IMR-90 (cell line): ENCODE data around the gene CEP170B. TPM values are rescaled to one million over a fixed set of nuclear protein-coding genes. Genes with fewer than 3 reads are reported as not detected.

Source experiments
- ATAC-seq: fragments of 200-7000 bp; cut with Tn5 transposase; 2 replicates; pipeline ENCODE4 v1.9.1; 2020; ENCODE audit warnings: low read depth, mild to moderate bottlenecking, moderate library complexity
- BruUV-seq: library from RNA; stranded (reverse); fragments of 400-500 nt; replicated peaks from 2 replicates; lab custom pipeline; 2021; lab: Mats Ljungman, UMichigan
- CTCF ChIA-PET: fragments of 300-600 bp; formaldehyde crosslinking; extraction: SDS; loops from one replicate; lab custom pipeline; 2021; ENCODE audit warnings: antibody characterized with exemption; lab: Yijun Ruan, JAX
- POLR2A ChIA-PET: fragments of 300-600 bp; sonication (Branson Sonifier 250); formaldehyde crosslinking; loops from one replicate; lab custom pipeline; 2022; ENCODE audit warnings: antibody characterized with exemption; ENCODE audit not compliant: unreplicated experiment; lab: Charles Lee
- DNase-seq: peaks from one replicate; pipeline ENCODE4 v3.0.0; 2013
- H2AFZ ChIP-seq: replicated peaks from 2 replicates; pipeline ENCODE3; 2013; ENCODE audit warnings: low read length, mild to moderate bottlenecking; ENCODE audit not compliant: poor library complexity
- H2AK5ac ChIP-seq: 2 replicates; pipeline ENCODE4 v1.6.1; 2013; ENCODE audit warnings: low read depth, low read length, inconsistent platforms
- H2AK9ac ChIP-seq: replicated peaks from 2 replicates; pipeline ENCODE3; 2013; ENCODE audit warnings: mild to moderate bottlenecking, low read depth, low read length, moderate library complexity; ENCODE audit not compliant: poor library complexity
- H2BK120ac ChIP-seq: 2 replicates; pipeline ENCODE4 v1.6.1; 2013; ENCODE audit warnings: low read depth, low read length, inconsistent platforms
- H2BK15ac ChIP-seq: 3 replicates; pipeline ENCODE4 v1.6.1; 2013; ENCODE audit warnings: low read depth, low read length, inconsistent platforms
- H2BK20ac ChIP-seq: 2 replicates; pipeline ENCODE4 v1.6.1; 2013; ENCODE audit warnings: low read depth, mild to moderate bottlenecking, inconsistent platforms, low read length, moderate library complexity
- H2BK5ac ChIP-seq: 2 replicates; pipeline ENCODE4 v1.6.1; 2013; ENCODE audit warnings: mild to moderate bottlenecking, low read depth, low read length, inconsistent platforms; ENCODE audit not compliant: poor library complexity, severe bottlenecking
- H3K14ac ChIP-seq: replicated peaks from 2 replicates; pipeline ENCODE4 v1.6.1; 2013; ENCODE audit warnings: low read depth, low read length, inconsistent platforms
- H3K18ac ChIP-seq: 2 replicates; pipeline ENCODE4 v1.6.1; 2013; ENCODE audit warnings: low read depth, low read length, control low read depth
- H3K23ac ChIP-seq: 2 replicates; pipeline ENCODE4 v1.6.1; 2013; ENCODE audit warnings: low read depth, low read length, inconsistent platforms
- H3K27ac ChIP-seq: 2 replicates; pipeline ENCODE4 v1.5.1; 2013; ENCODE audit warnings: mild to moderate bottlenecking, control low read depth, low read length; ENCODE audit not compliant: insufficient read depth
- H3K27me3 ChIP-seq: 2 replicates; pipeline ENCODE4 v1.6.1; 2013; ENCODE audit warnings: low read length; ENCODE audit not compliant: control insufficient read depth, insufficient read depth
- H3K36me3 ChIP-seq: 2 replicates; pipeline ENCODE4 v1.6.1; 2013; ENCODE audit warnings: low read length, mixed read lengths; ENCODE audit not compliant: control insufficient read depth, insufficient read depth
- H3K4ac ChIP-seq: 2 replicates; pipeline ENCODE4 v1.6.1; 2013; ENCODE audit warnings: low read depth, low read length, inconsistent platforms
- H3K4me1 ChIP-seq: 2 replicates; pipeline ENCODE4 v1.6.1; 2013; ENCODE audit warnings: low read length, mixed read lengths; ENCODE audit not compliant: control insufficient read depth, insufficient read depth
- H3K4me2 ChIP-seq: 2 replicates; pipeline ENCODE4 v1.6.1; 2013; ENCODE audit warnings: low read depth, mild to moderate bottlenecking, control low read depth, low read length, moderate library complexity
- H3K4me3 ChIP-seq: 2 replicates; pipeline ENCODE4 v1.5.1; 2013; ENCODE audit warnings: low read depth, mild to moderate bottlenecking, control low read depth, low read length, moderate library complexity; ENCODE audit not compliant: insufficient read depth
- H3K56ac ChIP-seq: 2 replicates; pipeline ENCODE4 v1.6.1; 2013; ENCODE audit warnings: low read length, inconsistent platforms; ENCODE audit not compliant: insufficient read depth; ENCODE audit errors: extremely low read depth
- H3K79me1 ChIP-seq, 2 experiments: 2 replicates each; pipeline ENCODE4 v1.6.1; 2013; ENCODE audit warnings: low read length in 2 of 2, inconsistent platforms in 1 of 2, low read depth in 1 of 2
- H3K9ac ChIP-seq: 2 replicates; pipeline ENCODE4 v1.6.1; 2013; ENCODE audit warnings: low read depth, low read length, control low read depth
- H3K9me1 ChIP-seq: 2 replicates; pipeline ENCODE4 v1.6.1; 2013; ENCODE audit warnings: low read length, inconsistent platforms; ENCODE audit not compliant: insufficient read depth
- H3K9me3 ChIP-seq: 2 replicates; pipeline ENCODE4 v1.6.1; 2013; ENCODE audit warnings: low read length; ENCODE audit not compliant: control insufficient read depth, insufficient read depth
- H4K20me1 ChIP-seq: 2 replicates; pipeline ENCODE4 v1.6.1; 2013; ENCODE audit warnings: low read length, inconsistent platforms; ENCODE audit not compliant: insufficient read depth
- H4K5ac ChIP-seq: 2 replicates; pipeline ENCODE4 v1.6.1; 2013; ENCODE audit warnings: mild to moderate bottlenecking, low read depth, low read length, control low read depth
- H4K8ac ChIP-seq, 2 experiments: 2 replicates each; pipeline ENCODE4 v1.6.1; 2013; ENCODE audit warnings: low read depth in 2 of 2, low read length in 2 of 2, control low read depth in 1 of 2, inconsistent platforms in 1 of 2
- H4K91ac ChIP-seq: 2 replicates; pipeline ENCODE4 v1.6.1; 2013; ENCODE audit warnings: low read depth, low read length, inconsistent platforms; ENCODE audit not compliant: insufficient read depth
- CEBPB ChIP-seq: IDR thresholded peaks from 2 replicates; pipeline ENCODE4 v1.6.1; 2012; ENCODE audit warnings: low read depth, low read length, improper control_type of control experiment
- CHD1 ChIP-seq: IDR thresholded peaks from 2 replicates; pipeline ENCODE4 v1.6.1; 2012; ENCODE audit warnings: low read depth, low read length, improper control_type of control experiment
- MAFK ChIP-seq: IDR thresholded peaks from 2 replicates; pipeline ENCODE4 v1.6.1; 2012; ENCODE audit warnings: low read depth, low read length, improper control_type of control experiment
- MAZ ChIP-seq: IDR thresholded peaks from 2 replicates; pipeline ENCODE4 v1.6.1; 2012; ENCODE audit warnings: low read depth, mild to moderate bottlenecking, low read length, improper control_type of control experiment, moderate library complexity, borderline replicate concordance
- MXI1 ChIP-seq: IDR thresholded peaks from 2 replicates; pipeline ENCODE4 v1.6.1; 2012; ENCODE audit warnings: low read depth, mild to moderate bottlenecking, low read length, moderate library complexity, borderline replicate concordance
- NFE2L2 ChIP-seq: fragments of 150-350 bp; IDR thresholded peaks from 2 replicates; pipeline ENCODE4 v1.6.1; 2016; ENCODE audit warnings: low read depth, mild to moderate bottlenecking, low read length
- POLR2A ChIP-seq: IDR thresholded peaks from 2 replicates; pipeline ENCODE4 v1.6.1; 2012; ENCODE audit warnings: mild to moderate bottlenecking, low read depth, low read length
- RAD21 ChIP-seq: IDR thresholded peaks from 2 replicates; pipeline ENCODE4 v1.6.1; 2012; ENCODE audit warnings: low read length, improper control_type of control experiment
- SMC3 ChIP-seq: fragments of 150-350 bp; IDR thresholded peaks from 2 replicates; pipeline ENCODE4 v1.6.1; 2016; ENCODE audit warnings: low read depth, mild to moderate bottlenecking, antibody characterized with exemption, low read length, moderate library complexity
- WGBS, 2 experiments: methylation state at CpG; one replicate each; pipeline versions ENCODE4 v1.1.5 to v1.1.7; 2013; ENCODE audit warnings: missing lambda C conversion rate in 2 of 2; ENCODE audit not compliant: insufficient read length in 1 of 2; ENCODE audit errors: extremely low coverage in 2 of 2; 5-methylcytosine and 5-hydroxymethylcytosine counted together
- dilution Hi-C: fragments of 300-500 bp; cut with HindIII; formaldehyde crosslinking; loops from one replicate; pipeline ENCODE4 v1.14.3; 2018; ENCODE audit warnings: low sequenced_read_pairs; ENCODE audit not compliant: unreplicated experiment
- in situ Hi-C: fragments of 300-500 bp; cut with MboI; formaldehyde crosslinking; loops from 3 replicates; pipeline ENCODE4 v1.14.3; 2019; ENCODE audit warnings: low sequenced_read_pairs, inconsistent platforms, mixed read lengths
- intact Hi-C: fragments of 100-400 bp; cut with micrococcal nuclease; formaldehyde crosslinking; loops from 2 replicates; pipeline ENCODE4 v1.10.0; 2022
- polyA plus RNA-seq, 3 experiments: library from polyadenylated mRNA; depleted of rRNA; stranded (reverse); fragments of >200 nt; gene quantifications; 2 replicates each; pipeline ENCODE4 v1.2.3, GENCODE V29; 2012; ENCODE audit warnings: low replicate concordance in 1 of 3
- total RNA-seq: library from RNA; depleted of rRNA; stranded (reverse); fragments of >200 nt; gene quantifications from 2 replicates; pipeline ENCODE4 v1.2.3, GENCODE V29; 2012

The CEP170B gene
- total and polyA plus RNA-seq, 2 of the 4 experiments (the other 2 are of a cell fraction), result 3.6 to 13.1 TPM

GRCh38 chr14:104881369-104881979 lies 16.4 kb downstream of the CEP170B start:
- TF ChIP-seq POLR2A, result no peak
- TF ChIP-seq CEBPB, result no peak
- TF ChIP-seq MAFK, result no peak
- no peak for TF ChIP-seq MAZ
- TF ChIP-seq CHD1, result no peak
- TF ChIP-seq SMC3, result no peak
- TF ChIP-seq MXI1, result no peak
- no peak for TF ChIP-seq NFE2L2
- no peak for TF ChIP-seq RAD21
- no peak overlapping the region for H4K5ac ChIP-seq
- peak overlapping the region; percentile 9 for H2AK9ac ChIP-seq
- H3K4me3 ChIP-seq, result no peak overlapping the region
- POLR2A ChIA-PET, result no interaction called here
- no peak overlapping the region for H3K14ac ChIP-seq
- H3K56ac ChIP-seq, result no peak overlapping the region
- H3K79me1 ChIP-seq, result peaks cover 0 to 9% of the 10 kb centered on the region in 2 experiments; a peak in 1 of 4 replicates
- H2BK120ac ChIP-seq, result no peak overlapping the region
- H3K9ac ChIP-seq, result no peak overlapping the region
- DNase-seq (no peak), ATAC-seq (no peak)
- in situ Hi-C loops, result no loop called here
- no peak overlapping the region for H2AK5ac ChIP-seq
- no peaks in the 10 kb centered on the region for H3K4me1 ChIP-seq
- intact Hi-C loops, result no loop called here
- H2BK15ac ChIP-seq, result no peak overlapping the region
- peaks cover 2% of the 10 kb centered on the region for H4K20me1 ChIP-seq
- no peak overlapping the region for H3K23ac ChIP-seq
- CTCF ChIA-PET, result no interaction called here
- H3K36me3 ChIP-seq, result peaks cover 39% of the 10 kb centered on the region
- no peaks in the 10 kb centered on the region for H3K27me3 ChIP-seq
- no peaks in the 10 kb centered on the region for H3K9me1 ChIP-seq
- dilution Hi-C loops, result no loop called here
- no peaks in the 10 kb centered on the region for H3K9me3 ChIP-seq
- no peak overlapping the region for H2AFZ ChIP-seq
- H3K27ac ChIP-seq, result no peak overlapping the region
- 76% methylated on average over 3 of the region's 13 CpGs; no CpG with 5 or more reads in 1 of the 2 experiments for WGBS, 2 experiments
- BruUV-seq, result no TSS peak
- no peak overlapping the region for H3K4me2 ChIP-seq
- H3K4ac ChIP-seq, result no peak overlapping the region
- H2BK5ac ChIP-seq, result no peak overlapping the region
- H2BK20ac ChIP-seq, result no peak overlapping the region
- no peak overlapping the region for H3K18ac ChIP-seq
- no peak overlapping the region for H4K8ac ChIP-seq
- H4K91ac ChIP-seq, result no peak overlapping the region
